ENCODE data around the gene FBLN7. TPM values are rescaled to one million over a fixed set of nuclear protein-coding genes. Genes with fewer than 3 reads are reported as not detected.

Gene FBLN7
- total RNA-seq, 2 donors from 2014 or later = 4.0 to 8.7 TPM

GRCh38 chr2:112162341-112162740 lies 24.2 kb downstream of the FBLN7 start:
- Histone ChIP-seq H3K4me3 (ENCODE audit: low read length) (no peak overlapping the region), H3K4me1 (ENCODE audit: control insufficient read depth, insufficient read depth, low read length) (no peaks in the 10 kb centered on the region), H3K27ac (ENCODE audit: low read depth, low read length) (no peak overlapping the region), H3K27me3 (ENCODE audit: control insufficient read depth, insufficient read depth, low read length, poor library complexity, severe bottlenecking) (no peaks in the 10 kb centered on the region), H3K9ac (ENCODE audit: extremely low read depth, low read length, poor library complexity, severe bottlenecking) (no peak overlapping the region), H3K9me3 (ENCODE audit: control insufficient read depth, low read length) (no peaks in the 10 kb centered on the region), H3K36me3 (ENCODE audit: control insufficient read depth, insufficient read depth, low read length) (no peaks in the 10 kb centered on the region)
- Mint-ChIP-seq H3K27me3 (ENCODE audit: insufficient read depth) (no peaks in the 10 kb centered on the region), H3K4me1 (no peaks in the 10 kb centered on the region), H3K9me3 (no peaks in the 10 kb centered on the region), H3K36me3 (ENCODE audit: low read depth) (no peaks in the 10 kb centered on the region), H3K27ac (no peak overlapping the region), H3K4me3 (no peak overlapping the region)
- no peak for DNase-seq
- no peak for TF ChIP-seq CTCF (conservative IDR thresholded peaks at IDR 0.05)
- 89 to 100% methylated on average over 6 of the region's 6 CpGs for WGBS, 2 experiments (ENCODE audit: insufficient coverage in 1 of 2, insufficient read length in 1 of 2)

GRCh38 chr2:112162956-112163355 lies 24.8 kb downstream of the FBLN7 start:
- 94 to 96% methylated on average over 11 of the region's 11 CpGs for WGBS, 2 experiments (ENCODE audit: insufficient coverage in 1 of 2, insufficient read length in 1 of 2)
- H3K27ac Mint-ChIP-seq = no peak overlapping the region
- Histone ChIP-seq H3K9ac (ENCODE audit: extremely low read depth, low read length, poor library complexity, severe bottlenecking) (no peak overlapping the region), H3K36me3 (ENCODE audit: control insufficient read depth, insufficient read depth, low read length) (no peaks in the 10 kb centered on the region), H3K9me3 (ENCODE audit: control insufficient read depth, low read length) (no peaks in the 10 kb centered on the region), H3K27ac (ENCODE audit: low read depth, low read length) (no peak overlapping the region), H3K4me1 (ENCODE audit: control insufficient read depth, insufficient read depth, low read length) (no peaks in the 10 kb centered on the region), H3K27me3 (ENCODE audit: control insufficient read depth, insufficient read depth, low read length, poor library complexity, severe bottlenecking) (no peaks in the 10 kb centered on the region), H3K4me3 (ENCODE audit: low read length) (no peak overlapping the region)
- H3K36me3 Mint-ChIP-seq (ENCODE audit: low read depth) = no peaks in the 10 kb centered on the region
- no peak for TF ChIP-seq CTCF (conservative IDR thresholded peaks at IDR 0.05)
- no peak overlapping the region for H3K4me3 Mint-ChIP-seq
- H3K27me3 Mint-ChIP-seq (ENCODE audit: insufficient read depth) = no peaks in the 10 kb centered on the region
- DNase-seq = no peak
- no peaks in the 10 kb centered on the region for H3K9me3 Mint-ChIP-seq
- H3K4me1 Mint-ChIP-seq = no peaks in the 10 kb centered on the region

DNA sequence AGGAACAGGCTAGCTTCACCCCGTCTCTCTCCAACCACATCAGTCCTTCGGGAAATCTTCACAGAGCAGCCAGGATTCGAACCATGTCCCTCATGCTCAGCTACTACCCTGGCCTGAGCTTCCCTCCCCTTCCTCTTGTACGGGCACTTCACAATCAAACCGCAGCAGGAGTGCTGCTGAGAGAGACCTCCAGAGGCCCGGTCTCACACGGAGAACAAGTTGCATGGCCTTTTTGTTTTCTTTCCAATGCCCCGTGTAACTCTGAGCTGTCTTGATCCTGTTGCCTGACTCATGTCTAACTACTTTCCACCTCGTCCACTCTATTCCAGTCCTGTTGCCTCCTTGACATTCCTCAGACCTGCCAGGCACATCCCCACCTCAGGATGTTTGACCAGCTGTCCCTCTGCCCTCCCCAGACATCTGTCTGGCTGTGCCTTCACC lies 25.4 kb downstream of the FBLN7 start:
- DNase-seq = no peak
- Mint-ChIP-seq H3K27ac (no peak overlapping the region), H3K36me3 (ENCODE audit: low read depth) (no peaks in the 10 kb centered on the region), H3K27me3 (ENCODE audit: insufficient read depth) (no peaks in the 10 kb centered on the region), H3K9me3 (no peaks in the 10 kb centered on the region), H3K4me3 (no peak overlapping the region), H3K4me1 (no peaks in the 10 kb centered on the region)
- Histone ChIP-seq H3K4me3 (ENCODE audit: low read length) (no peak overlapping the region), H3K9ac (ENCODE audit: extremely low read depth, low read length, poor library complexity, severe bottlenecking) (no peak overlapping the region), H3K27me3 (ENCODE audit: control insufficient read depth, insufficient read depth, low read length, poor library complexity, severe bottlenecking) (no peaks in the 10 kb centered on the region), H3K9me3 (ENCODE audit: control insufficient read depth, low read length) (no peaks in the 10 kb centered on the region), H3K27ac (ENCODE audit: low read depth, low read length) (no peak overlapping the region), H3K36me3 (ENCODE audit: control insufficient read depth, insufficient read depth, low read length) (no peaks in the 10 kb centered on the region), H3K4me1 (ENCODE audit: control insufficient read depth, insufficient read depth, low read length) (no peaks in the 10 kb centered on the region)
- no peak for TF ChIP-seq CTCF (conservative IDR thresholded peaks at IDR 0.05)
- WGBS, 2 experiments (ENCODE audit: insufficient coverage in 1 of 2, insufficient read length in 1 of 2) = 80 to 84% methylated on average over 9 of the region's 9 CpGs

All from endodermal cell (in vitro differentiated cells).